Natural killer cell treated with Interleukin-12 subunit alpha and Interleukin-12 subunit beta and Interleukin-15 and Interleukin-18, amount 100 ng/mL, for 72 hours (primary cell): ENCODE data around the gene KNL1. TPM values are rescaled to one million over a fixed set of nuclear protein-coding genes. Genes with fewer than 3 reads are reported as not detected.
"Not testable (repeated sequence)": the region's sequence is repeated elsewhere in the genome, so short reads cannot be mapped to it uniquely, and the experiment has no call there.

Experiments
- ATAC-seq, 2 donors: fragments of 150-1000 bp; cut with Tn5 transposase in 1 of 2; sonication (Bioruptor Pico), chemical (Tn5 transposase) in 1 of 2; 2 replicates each; pipeline ENCODE4 v1.10.0; 2021
- DNase-seq: peaks from one replicate; pipeline ENCODE4 v3.0.0; 2022; ENCODE audit warnings: low spot score
- H3K27ac Mint-ChIP-seq, 2 donors: 1 replicate in 1 of 2; 2 replicates in 1 of 2; pipeline ENCODE4 v1.8.0; 2022; ENCODE audit warnings: mixed read lengths in 2 of 2, mild to moderate bottlenecking in 1 of 2, moderate library complexity in 1 of 2
- H3K27me3 Mint-ChIP-seq, 2 donors: 1 replicate in 1 of 2; 2 replicates in 1 of 2; pipeline ENCODE4 v1.8.0; 2022; ENCODE audit warnings: mixed read lengths in 2 of 2
- H3K36me3 Mint-ChIP-seq: one replicate; pipeline ENCODE4 v1.8.0; 2022; ENCODE audit warnings: mixed read lengths
- H3K4me1 Mint-ChIP-seq, 2 donors: 1 replicate in 1 of 2; 2 replicates in 1 of 2; pipeline ENCODE4 v1.8.0; 2022; ENCODE audit warnings: low read depth in 2 of 2, mixed read lengths in 2 of 2, mild to moderate bottlenecking in 1 of 2
- H3K4me3 Mint-ChIP-seq: one replicate; pipeline ENCODE4 v1.8.0; 2022; ENCODE audit warnings: mixed read lengths
- H3K9me3 Mint-ChIP-seq: 2 replicates; pipeline ENCODE4 v1.8.0; 2022; ENCODE audit warnings: mixed read lengths
- total RNA-seq, 2 donors: library from RNA; stranded (reverse); gene quantifications; one replicate each; pipeline ENCODE4 v1.2.3, GENCODE V29; 2022

The KNL1 gene
- total RNA-seq, 2 donors from 2014 or later, result 20.1 to 48.6 TPM

DNA sequence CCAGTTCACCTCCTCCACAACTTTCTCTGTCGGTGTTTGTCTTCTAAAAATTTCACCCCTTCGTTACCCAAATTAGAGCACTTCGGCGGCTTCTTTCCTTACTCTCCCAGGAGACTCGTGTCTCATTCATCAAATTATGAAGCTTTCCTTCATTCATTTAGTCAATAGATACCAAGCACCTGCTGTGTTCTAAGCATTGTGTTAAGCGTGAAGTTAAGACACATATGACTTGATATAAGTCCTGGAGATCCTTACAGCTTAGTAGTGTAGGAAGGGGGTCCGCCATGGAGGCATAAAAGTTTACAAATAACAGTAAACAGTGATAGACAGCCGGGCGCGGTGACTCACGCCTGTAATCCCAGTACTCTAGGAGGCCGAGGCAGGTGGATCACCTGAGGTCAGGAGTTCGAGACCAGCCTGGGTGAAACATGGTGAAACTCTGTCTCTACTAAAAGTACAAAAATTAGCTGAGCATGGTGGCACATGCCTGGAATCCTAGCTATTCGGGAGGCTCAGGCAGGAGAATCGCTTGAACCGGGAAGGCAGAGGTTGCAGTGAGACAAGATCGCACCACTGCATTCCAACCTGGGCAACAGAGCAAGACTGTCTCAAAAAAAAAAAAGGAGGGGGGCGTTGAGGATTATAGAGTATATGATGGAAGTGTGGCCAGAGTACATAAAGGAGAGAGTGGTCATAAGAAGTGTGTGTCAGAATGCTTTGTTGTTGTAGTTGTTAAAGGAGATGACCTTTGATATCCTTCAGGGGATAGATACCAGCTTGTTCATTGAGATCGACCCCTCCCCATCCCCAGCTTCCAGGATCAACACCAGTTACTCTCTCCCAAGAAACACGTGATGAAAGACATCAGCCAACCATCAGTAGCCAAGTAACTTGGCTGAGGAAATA is 28.5 kb upstream of the KNL1 start:
- peaks cover 40 to 51% of the 10 kb centered on the region in 2 donors for H3K4me1 Mint-ChIP-seq

DNA sequence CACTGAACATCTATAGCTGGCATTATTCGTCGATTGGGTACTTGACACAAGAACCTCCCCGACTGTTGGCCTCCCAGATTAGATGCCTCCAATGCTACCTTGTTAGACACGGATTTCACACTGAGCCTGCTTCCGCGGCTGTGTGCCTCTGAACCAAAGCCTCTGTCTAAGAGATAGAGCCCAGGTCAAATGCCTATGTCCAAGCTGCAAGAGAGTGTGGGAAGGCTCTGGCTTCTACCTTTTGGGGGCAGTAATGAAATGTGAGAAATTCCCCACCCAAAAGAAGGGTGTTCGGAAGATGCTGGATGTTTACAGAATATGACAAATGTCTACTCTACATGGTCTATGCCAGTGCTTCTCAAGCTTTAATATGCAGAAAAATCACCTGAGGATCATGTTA is 26.9 kb upstream of the KNL1 start:
- H3K4me3 Mint-ChIP-seq, result no peak overlapping the region
- no peaks in the 10 kb centered on the region for H3K9me3 Mint-ChIP-seq
- DNase-seq, result no peak
- ATAC-seq, result no peak
- no peaks in the 10 kb centered on the region for H3K36me3 Mint-ChIP-seq
- H3K27ac Mint-ChIP-seq, result no peak overlapping the region
- no peaks in the 10 kb centered on the region for H3K27me3 Mint-ChIP-seq
- H3K4me1 Mint-ChIP-seq, result peaks cover 37 to 45% of the 10 kb centered on the region in 2 donors

More for the DNA sequence above, 28.5 kb upstream of the KNL1 start:
- ATAC-seq (no peak), DNase-seq (no peak)
- peaks cover 6% of the 10 kb centered on the region for H3K36me3 Mint-ChIP-seq
- no peaks in the 10 kb centered on the region for H3K27me3 Mint-ChIP-seq
- H3K4me3 Mint-ChIP-seq, result peak overlapping the region; percentile 97
- H3K27ac Mint-ChIP-seq, result peak overlapping the region; percentile 82 to 95
- no peaks in the 10 kb centered on the region for H3K9me3 Mint-ChIP-seq

DNA sequence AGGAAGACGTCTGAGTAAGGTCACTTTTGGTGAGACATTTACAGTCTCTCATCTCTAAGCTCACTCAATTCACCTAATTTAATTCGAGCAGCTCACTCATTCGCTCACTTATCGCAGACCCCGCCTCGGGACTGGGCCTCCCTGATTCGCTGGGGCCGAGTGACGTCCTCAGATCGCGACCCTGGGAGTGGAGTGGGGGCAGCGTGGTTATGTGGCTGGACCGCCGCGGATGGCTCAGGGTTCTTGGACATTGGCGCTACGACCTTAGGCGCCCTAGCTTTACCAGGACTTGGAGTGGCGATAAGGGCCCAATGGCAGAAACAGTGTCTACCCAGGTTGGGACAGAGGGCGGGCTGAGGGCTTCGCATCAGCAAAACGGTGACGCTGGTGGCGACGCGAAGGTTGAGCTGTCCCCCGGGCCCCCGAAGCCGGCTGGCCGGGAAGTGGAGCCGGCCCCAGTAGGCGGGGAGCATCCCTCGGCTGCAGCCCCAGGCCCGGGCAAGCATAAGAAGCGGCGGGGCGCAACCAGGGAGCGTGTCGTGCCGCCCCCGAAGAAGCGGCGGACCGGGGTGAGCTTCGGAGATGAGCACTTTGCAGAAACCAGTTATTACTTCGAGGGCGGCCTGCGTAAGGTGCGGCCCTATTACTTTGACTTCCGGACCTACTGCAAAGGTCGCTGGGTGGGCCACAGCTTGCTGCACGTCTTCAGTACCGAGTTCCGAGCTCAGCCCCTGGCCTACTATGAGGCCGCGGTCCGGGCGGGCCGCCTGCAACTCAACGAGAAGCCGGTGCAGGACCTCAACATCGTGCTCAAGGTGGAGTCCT is 24.7 kb upstream of the KNL1 start, which contains the start of gene RPUSD2:
RPUSD2 (plus strand) TSS at position 171 of the 825 bp plus-strand sequence; CDS start at position 210, 39 bp downstream.
- no peaks in the 10 kb centered on the region for H3K9me3 Mint-ChIP-seq
- peak; percentile 94 for DNase-seq
- peak; percentile 81 to 85 for ATAC-seq
- peak within 1 kb of the TSS; percentile 90 to 93 for H3K27ac Mint-ChIP-seq
- H3K4me3 Mint-ChIP-seq, result peak within 1 kb of the TSS; percentile 93
- no peaks in the 10 kb centered on the region for H3K36me3 Mint-ChIP-seq
- no peaks in the 10 kb centered on the region for H3K27me3 Mint-ChIP-seq
- H3K4me1 Mint-ChIP-seq, result peaks cover 32 to 34% of the 10 kb centered on the region in 2 donors

DNA sequence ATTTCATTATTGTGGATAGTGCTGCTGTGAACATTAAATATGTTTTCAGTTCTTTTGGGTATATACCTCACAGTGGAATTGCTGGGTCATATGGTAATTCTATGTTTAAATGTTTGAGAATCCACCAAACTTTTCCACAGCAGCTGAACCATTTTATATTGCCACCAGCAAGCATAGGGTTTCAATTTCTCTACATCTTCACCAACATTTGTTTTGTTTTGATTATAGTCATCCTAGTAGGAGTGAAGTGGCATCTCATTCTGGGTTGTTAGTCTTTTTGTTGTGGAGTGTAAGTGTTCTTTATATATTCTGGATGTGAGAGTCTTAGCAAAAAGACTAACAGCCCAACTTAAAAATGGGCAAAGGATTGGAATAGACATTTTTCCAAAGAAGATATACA is 18.9 kb upstream of the KNL1 start:
- peaks cover 6 to 9% of the 10 kb centered on the region in 2 donors for H3K4me1 Mint-ChIP-seq
- H3K36me3 Mint-ChIP-seq, result no peaks in the 10 kb centered on the region
- no peak overlapping the region for H3K4me3 Mint-ChIP-seq
- no peak for ATAC-seq
- H3K27ac Mint-ChIP-seq, result no peak overlapping the region
- H3K9me3 Mint-ChIP-seq, result no peaks in the 10 kb centered on the region
- DNase-seq, result no peak
- H3K27me3 Mint-ChIP-seq, result no peaks in the 10 kb centered on the region

DNA sequence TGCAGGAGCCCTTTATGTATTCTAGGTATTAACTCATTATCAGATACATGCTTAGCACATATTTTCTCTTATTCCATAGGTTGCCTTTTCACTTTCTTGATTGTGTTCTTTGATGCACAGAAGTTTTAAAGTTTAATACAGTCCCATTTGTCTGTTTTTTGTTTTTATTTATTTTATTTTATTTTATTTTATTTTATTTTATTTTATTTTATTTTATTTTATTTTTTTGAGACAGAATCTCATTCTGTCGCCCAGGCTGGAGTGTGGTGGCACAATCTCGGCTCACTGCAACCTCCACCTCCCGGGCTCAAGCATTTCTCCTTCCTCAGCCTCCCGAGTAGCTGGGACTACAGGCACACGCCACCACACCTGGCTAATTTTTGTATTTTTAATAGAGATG is 17.1 kb upstream of the KNL1 start:
- not testable (repeated sequence) for ATAC-seq, H3K4me3 Mint-ChIP-seq, H3K36me3 Mint-ChIP-seq, H3K9me3 Mint-ChIP-seq, H3K27ac Mint-ChIP-seq, H3K27me3 Mint-ChIP-seq, H3K4me1 Mint-ChIP-seq, DNase-seq

DNA sequence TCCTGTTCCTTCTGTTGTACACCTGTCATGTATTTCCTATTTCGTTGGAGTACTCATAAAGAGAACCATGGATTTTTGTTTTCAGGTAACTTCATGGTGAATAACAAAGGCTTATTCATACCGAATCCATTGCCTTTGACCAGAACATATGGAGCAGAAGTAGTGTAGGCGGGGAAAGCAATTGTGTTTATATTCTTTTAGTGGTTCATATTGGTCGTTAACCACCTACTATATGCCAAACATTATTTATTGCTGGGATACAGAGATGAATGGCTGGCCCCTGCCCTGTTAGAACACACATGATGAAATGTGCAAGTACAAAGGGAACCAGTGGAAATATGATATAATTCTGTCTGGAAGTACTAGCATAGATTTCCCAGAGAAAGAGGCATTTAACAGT is 15.2 kb upstream of the KNL1 start:
- Mint-ChIP-seq H3K4me1 (no peaks in the 10 kb centered on the region), H3K27me3 (no peaks in the 10 kb centered on the region), H3K27ac (no peak overlapping the region), H3K4me3 (no peak overlapping the region), H3K36me3 (no peaks in the 10 kb centered on the region), H3K9me3 (no peaks in the 10 kb centered on the region)
- ATAC-seq, result no peak
- DNase-seq, result no peak

DNA sequence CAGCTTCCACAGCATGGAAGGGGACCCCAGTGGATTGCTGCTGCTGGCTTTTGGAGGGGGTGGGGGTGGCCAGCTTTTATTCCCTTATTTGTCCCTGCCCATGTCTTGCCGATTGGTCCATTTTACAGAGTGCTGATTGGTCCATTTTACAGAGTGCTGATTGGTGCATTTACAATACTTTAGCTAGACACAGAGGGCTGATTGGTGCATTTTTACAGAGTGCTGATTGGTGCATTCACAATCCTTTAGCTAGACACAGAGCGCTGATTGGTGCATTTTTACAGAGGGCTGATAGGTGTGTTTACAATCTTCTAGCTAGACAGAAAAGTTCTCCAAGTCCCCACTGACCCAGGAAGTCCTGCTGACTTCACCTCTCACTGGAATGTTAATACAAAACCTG is 12.3 kb upstream of the KNL1 start:
- not testable (repeated sequence) for H3K27ac Mint-ChIP-seq, ATAC-seq

DNA sequence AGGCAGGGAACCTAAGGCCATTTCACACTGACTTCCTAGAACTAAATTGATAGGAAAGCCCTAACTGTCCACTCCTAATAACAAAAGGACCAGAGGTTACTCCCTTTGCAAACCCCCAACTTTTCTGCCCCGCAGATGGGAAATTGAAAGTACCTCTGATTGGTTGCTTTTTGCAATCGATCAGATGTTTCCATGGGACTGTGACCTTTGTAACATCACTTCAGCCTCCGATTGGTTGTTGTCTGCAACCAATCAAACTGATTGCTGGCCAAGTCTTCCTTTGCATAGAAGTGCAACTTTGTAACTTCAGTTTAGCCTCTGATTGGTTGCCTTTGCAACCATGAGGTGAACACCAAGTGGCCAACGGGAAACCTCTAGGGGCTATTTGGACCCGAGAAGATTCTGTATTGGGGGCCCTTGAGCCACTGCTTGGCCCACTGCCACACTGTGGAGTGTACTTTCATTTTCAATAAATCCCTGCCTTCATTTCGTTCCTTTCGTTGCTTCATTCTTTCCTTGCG is 11.3 kb upstream of the KNL1 start:
- H3K36me3 Mint-ChIP-seq, result no peaks in the 10 kb centered on the region
- no peak overlapping the region for H3K27ac Mint-ChIP-seq
- peak in 1 of 2 donors; percentile 41 for ATAC-seq
- no peak overlapping the region for H3K4me3 Mint-ChIP-seq
- no peak for DNase-seq
- no peaks in the 10 kb centered on the region for H3K4me1 Mint-ChIP-seq
- no peaks in the 10 kb centered on the region for H3K9me3 Mint-ChIP-seq
- no peaks in the 10 kb centered on the region for H3K27me3 Mint-ChIP-seq

More for the DNA sequence above, 12.3 kb upstream of the KNL1 start:
- H3K9me3 Mint-ChIP-seq, DNase-seq, H3K27me3 Mint-ChIP-seq, H3K4me3 Mint-ChIP-seq, H3K36me3 Mint-ChIP-seq, H3K4me1 Mint-ChIP-seq: not testable (repeated sequence)

DNA sequence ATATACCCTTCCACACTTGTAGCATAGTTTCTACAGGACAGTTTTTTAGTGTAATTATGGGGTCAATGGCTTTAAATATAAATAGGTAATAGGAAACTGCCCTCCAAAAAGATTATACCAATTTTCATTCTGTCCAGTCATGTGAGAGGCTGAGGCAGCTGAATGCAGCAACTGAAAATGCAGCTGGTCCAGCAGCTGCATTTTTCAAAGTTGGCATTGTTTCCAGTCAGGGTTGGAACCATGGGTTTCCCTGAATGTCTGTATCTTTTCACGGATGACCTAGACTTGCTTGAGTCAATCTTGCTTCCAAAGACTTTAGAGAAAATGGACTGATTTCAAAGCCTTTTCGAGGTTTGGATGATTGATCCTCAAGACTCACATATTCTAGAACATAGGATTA is 9.9 kb upstream of the KNL1 start:
- no peak for DNase-seq
- Mint-ChIP-seq H3K4me1 (no peaks in the 10 kb centered on the region), H3K27ac (no peak overlapping the region), H3K36me3 (no peaks in the 10 kb centered on the region), H3K4me3 (no peak overlapping the region), H3K27me3 (no peaks in the 10 kb centered on the region), H3K9me3 (no peaks in the 10 kb centered on the region)
- ATAC-seq, result no peak

DNA sequence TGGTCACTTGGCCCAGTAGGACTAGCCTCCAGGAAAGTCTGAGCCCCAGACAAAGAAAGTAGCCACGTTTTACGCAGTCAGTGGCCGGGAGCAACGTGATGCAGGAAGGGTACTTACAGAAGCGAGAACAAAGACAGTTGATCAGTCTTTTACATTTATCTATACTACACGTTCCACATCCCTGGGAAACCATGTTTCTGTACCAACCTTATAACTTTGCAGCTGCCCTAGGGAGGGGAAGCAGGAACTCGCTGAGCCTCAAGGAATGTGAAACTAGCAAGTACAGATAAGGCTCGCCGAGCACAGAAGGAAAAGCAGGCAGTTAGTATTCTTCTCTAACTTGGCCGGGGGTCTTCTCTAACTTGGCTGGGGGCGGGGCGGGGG is 3.4 kb upstream of the KNL1 start:
- no peaks in the 10 kb centered on the region for H3K9me3 Mint-ChIP-seq
- H3K36me3 Mint-ChIP-seq, result no peaks in the 10 kb centered on the region
- peak overlapping the region; percentile 76 for H3K4me3 Mint-ChIP-seq
- no peaks in the 10 kb centered on the region for H3K27me3 Mint-ChIP-seq
- ATAC-seq (no peak), DNase-seq (no peak)
- peak overlapping the region; percentile 15 to 72 for H3K27ac Mint-ChIP-seq
- H3K4me1 Mint-ChIP-seq, result peaks cover 28 to 29% of the 10 kb centered on the region in 2 donors

DNA sequence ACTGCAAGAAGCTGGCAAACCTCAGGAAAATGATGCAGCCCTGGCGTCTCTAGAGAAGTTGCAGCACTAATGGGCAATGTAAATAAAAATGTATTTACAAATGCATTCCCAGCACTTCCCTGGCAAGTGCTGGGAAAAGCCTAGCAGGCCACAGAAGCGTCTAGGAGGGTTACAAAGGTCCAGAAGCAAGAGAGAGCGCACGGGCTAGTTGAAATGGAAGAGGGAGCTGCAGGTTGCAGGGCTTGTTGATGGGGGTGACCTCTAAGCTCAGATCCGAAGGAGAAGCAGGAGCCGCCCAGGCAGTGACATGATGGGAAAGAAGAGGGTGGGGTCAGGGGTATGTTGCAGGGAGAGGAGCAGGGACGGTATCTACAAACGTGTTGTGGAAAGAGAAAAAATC is 2.7 kb upstream of the KNL1 start:
- no peak for ATAC-seq
- Mint-ChIP-seq H3K9me3 (no peaks in the 10 kb centered on the region), H3K27ac (no peak overlapping the region), H3K27me3 (no peaks in the 10 kb centered on the region), H3K4me1 (peaks cover 28 to 29% of the 10 kb centered on the region in 2 donors), H3K4me3 (no peak overlapping the region), H3K36me3 (no peaks in the 10 kb centered on the region)
- no peak for DNase-seq

DNA sequence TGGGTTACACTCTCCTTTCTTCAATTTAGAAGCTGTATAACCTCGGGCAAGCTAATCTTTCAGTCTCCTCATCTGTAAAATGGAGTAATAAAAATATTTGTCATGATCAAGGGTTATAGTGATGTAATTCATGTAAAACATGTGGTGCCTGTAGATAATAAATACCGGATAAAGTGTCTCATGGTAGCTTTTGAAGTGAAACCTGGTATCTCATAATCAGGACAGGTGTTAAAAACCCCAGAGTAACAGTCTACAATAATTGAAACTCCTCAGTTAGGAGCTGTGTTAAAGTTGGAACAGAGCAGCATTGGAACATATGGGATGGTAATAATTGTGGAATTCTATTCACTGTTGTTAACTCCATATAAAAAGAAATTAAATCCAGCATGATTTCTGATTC is 884 bp upstream of the KNL1 start:
- Mint-ChIP-seq H3K4me3 (peak overlapping the region; percentile 21), H3K27ac (peak overlapping the region; percentile 97 to 98), H3K9me3 (no peaks in the 10 kb centered on the region), H3K27me3 (no peaks in the 10 kb centered on the region), H3K4me1 (peaks cover 28 to 29% of the 10 kb centered on the region in 2 donors), H3K36me3 (no peaks in the 10 kb centered on the region)
- no peak for DNase-seq
- no peak for ATAC-seq

DNA sequence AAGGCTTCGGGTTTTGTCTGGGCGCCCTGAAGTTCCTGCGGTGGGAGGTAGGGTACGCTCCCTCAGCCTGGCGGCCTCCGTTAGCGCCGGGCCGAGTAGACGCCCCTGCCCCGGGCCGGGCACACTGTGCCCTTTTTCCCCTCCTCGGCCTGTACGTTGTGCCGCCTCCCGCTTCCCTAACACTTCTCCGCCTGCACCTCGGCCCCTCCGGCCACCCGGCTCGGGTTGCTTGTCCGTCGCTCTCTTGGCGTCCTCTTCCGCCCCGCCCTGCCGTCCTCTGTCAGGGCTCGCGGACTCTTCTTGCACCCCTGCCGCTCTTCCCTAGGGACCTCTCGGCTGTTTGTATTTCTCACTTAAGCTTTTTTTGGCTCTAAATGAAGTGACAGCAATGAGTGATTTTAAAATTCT is 384 bp downstream of the KNL1 start:
- no peaks in the 10 kb centered on the region for H3K27me3 Mint-ChIP-seq
- ATAC-seq, result peak; percentile 66 to 74
- H3K4me3 Mint-ChIP-seq, result peak overlapping the region; percentile 97
- peaks cover 27 to 28% of the 10 kb centered on the region in 2 donors for H3K4me1 Mint-ChIP-seq
- peak overlapping the region; percentile 97 to 98 for H3K27ac Mint-ChIP-seq
- no peaks in the 10 kb centered on the region for H3K9me3 Mint-ChIP-seq
- H3K36me3 Mint-ChIP-seq, result no peaks in the 10 kb centered on the region
- DNase-seq, result peak; percentile 64

DNA sequence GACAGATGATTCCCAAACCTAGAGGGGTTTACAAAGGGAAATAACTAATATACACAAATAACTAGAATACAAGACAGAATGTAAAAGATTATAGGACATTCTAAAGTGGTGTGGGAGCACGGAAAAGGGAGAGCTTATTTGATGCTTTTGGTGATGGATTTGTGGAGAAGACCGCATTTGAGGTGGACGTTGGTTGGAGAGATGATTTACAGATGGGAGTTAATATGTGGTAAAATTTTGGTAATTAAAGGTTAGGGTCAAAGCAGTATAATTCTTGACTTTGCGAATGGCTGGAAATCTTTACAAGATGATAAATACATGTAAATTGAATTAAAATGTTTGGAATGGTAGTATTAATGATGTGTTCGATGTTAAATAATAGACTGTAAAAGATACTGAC is 1.2 kb downstream of the KNL1 start:
- H3K27ac Mint-ChIP-seq, result peak overlapping the region; percentile 97 to 98
- ATAC-seq (no peak), DNase-seq (no peak)
- H3K9me3 Mint-ChIP-seq, result no peaks in the 10 kb centered on the region
- H3K4me3 Mint-ChIP-seq, result peak overlapping the region; percentile 97
- H3K27me3 Mint-ChIP-seq, result no peaks in the 10 kb centered on the region
- H3K36me3 Mint-ChIP-seq, result no peaks in the 10 kb centered on the region
- peaks cover 21 to 22% of the 10 kb centered on the region in 2 donors for H3K4me1 Mint-ChIP-seq
